GM18951 (cell line): Measurements from ENCODE around the gene CDS1.

Experiments used
- POLR2A ChIP-seq: IDR thresholded peaks from 4 replicates; pipeline ENCODE4 v1.6.1; 2011; ENCODE audit warnings: mild to moderate bottlenecking; ENCODE audit not compliant: insufficient read length, insufficient read depth; ENCODE audit errors: extremely low read depth
- in situ Hi-C: fragments of 300-500 bp; cut with MboI; formaldehyde crosslinking; loops from one replicate; pipeline ENCODE4 v1.12.0; 2022; ENCODE audit warnings: low sequenced_read_pairs, mixed read lengths, inconsistent platforms; ENCODE audit not compliant: unreplicated experiment

The CDS1 gene

DNA sequence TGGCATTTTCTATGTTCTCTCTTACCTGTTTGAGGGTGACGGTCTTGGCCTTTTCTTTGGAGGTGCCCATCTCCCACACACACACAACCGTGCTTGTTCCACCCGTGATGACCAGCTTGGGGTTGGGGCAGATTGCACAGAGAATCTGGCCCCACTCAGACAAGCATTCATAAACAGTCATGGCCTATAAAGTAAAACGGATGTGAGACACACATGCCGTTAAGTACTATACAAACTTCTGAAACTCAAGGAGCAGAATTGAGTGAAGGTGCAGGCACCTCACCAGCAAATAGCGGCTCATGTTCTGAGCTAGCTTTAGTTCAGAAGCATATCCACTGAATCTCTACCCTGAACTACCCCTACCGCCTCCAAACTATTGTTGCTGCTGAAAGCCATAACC is 107.6 kb downstream of the CDS1 start:
- in situ Hi-C loops = no loop called here
- TF ChIP-seq POLR2A = no peak

DNA sequence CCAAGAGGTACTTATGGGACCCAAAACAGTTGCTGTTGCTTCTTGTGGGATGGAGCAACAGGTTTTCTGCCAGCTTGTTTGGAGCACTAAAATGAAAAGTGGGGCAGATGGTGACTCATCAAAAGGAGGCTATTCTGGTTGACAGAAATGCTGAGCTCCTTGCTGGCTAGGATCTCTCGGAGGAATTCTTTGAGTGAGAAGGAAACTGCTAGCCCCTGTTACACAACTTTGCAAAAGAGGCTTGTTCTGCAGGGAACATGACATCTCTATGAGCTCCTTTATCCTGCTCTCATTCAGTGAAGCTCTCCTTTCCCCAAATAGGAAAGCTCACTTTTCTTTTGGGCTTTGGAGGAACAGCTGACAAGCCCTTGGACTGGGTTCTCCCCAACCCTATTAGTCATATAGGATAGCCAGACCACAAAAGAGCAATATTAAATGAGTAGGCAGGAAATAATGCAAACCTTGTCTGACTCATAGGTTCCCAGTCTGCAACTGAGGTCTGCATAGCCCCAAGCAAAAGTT is 108.3 kb downstream of the CDS1 start:
- no peak for TF ChIP-seq POLR2A
- in situ Hi-C loops = no loop called here

DNA sequence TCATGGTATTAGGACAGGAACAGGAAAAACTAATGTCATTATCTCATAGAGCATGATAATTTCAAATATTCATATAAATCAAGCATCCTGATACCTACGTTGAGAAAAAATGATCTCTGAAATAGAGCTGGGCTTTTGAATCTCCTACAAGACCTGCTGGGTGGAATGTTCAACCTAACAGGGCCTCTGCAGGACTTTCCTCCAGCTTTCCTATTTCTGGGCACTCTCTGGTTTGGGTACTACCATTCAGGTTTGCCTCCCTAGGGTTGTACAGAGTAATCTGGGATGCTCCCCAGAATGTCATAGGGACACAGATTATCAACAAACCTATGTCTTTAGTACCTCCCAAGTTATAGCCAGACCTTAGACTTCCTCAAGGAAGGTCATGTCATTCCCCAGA is 108.9 kb downstream of the CDS1 start:
- TF ChIP-seq POLR2A = no peak
- in situ Hi-C loops = no loop called here

DNA sequence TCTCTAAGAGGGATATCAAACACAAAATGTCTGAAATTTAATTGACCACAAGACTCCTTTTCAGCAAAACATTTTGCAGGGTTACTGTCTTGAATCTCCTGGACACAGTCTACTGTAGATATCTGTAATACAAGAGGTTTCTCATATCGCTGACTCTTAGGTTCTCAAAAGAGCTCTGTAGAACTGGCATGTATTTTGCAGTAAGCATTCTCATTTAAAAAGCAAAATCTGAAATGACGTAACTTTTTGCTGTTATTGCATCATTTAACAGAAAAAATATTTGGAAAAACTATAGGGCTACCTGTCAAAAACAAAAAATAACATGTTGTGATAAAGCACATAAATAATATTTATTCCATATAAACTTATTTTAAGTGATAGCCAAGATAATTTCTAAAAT is 114.2 kb downstream of the CDS1 start:
- in situ Hi-C loops = no loop called here
- no peak for TF ChIP-seq POLR2A

- no peak for TF ChIP-seq POLR2A
- in situ Hi-C loops = no loop called here
These were observed 114.8 kb downstream of the CDS1 start for GRCh38 chr4:84697615-84698201.

DNA sequence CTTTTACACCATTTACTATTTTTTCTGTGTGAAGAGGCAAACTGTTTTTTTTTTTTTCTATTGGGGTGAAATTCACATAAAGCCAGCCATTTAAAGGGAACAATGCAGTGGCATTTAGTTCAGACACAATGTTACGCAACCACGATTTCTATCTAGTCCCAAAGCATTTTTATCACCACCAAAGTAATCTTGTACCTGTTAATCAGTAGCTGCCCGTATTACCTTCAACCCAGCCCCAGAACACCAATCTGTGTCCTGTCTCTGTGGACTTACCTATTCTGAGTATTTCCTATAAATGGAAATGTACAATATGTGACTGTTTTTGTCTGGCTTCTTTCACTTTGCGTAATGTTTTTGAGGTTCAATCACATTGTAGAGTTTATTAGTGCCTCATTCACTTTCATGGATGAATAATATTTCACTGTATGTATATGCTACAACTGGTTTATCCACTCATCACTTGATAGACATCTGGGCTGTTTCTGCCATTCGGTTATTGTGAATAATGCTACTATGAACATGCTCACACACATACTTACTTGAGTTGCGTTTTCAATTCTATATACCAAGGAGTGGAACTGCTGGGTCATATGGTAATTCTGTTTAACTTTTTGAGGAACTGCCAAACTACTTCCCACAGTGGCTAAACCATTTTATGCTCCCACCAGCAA is 116.2 kb downstream of the CDS1 start:
- in situ Hi-C loops = no loop called here
- TF ChIP-seq POLR2A = no peak
